ENCODE data around the gene RRP9.

GRCh38 chr3:51982352-51982837 is 40.7 kb upstream of the RRP9 start:
- TF ChIP-seq EZH2 (IDR thresholded peaks at IDR 0.05) = no peak
- no peak for TF ChIP-seq POLR2AphosphoS5 (IDR thresholded peaks at IDR 0.05; ENCODE audit: borderline replicate concordance, low read depth, low read length)

Measured in SK-N-MC (cell line).